Gastrocnemius medialis (tissue), 4 donors: ENCODE data around the gene CHST3. TPM values are rescaled to one million over a fixed set of nuclear protein-coding genes. Genes with fewer than 3 reads are reported as not detected.
A peak's percentile ranks its signal among the peaks of the same experiment; 100 is the strongest.

Experiments used
- ATAC-seq, 2 donors: fragments of 150-250 bp; one replicate each; pipeline ENCODE4 v1.9.1; 2016
- DNase-seq, 2 donors: peaks; one replicate each; pipeline ENCODE4 v3.0.0-alpha.2; 2019
- H3K27ac ChIP-seq, 4 donors: fragments of 200-600 bp; sonication (generic); 1 replicate in 1 of 4; 2 replicates in 3 of 4; pipeline ENCODE4 v1.5.1; 2016 to 2018; ENCODE audit warnings: mild to moderate bottlenecking in 2 of 4, moderate library complexity in 1 of 4
- H3K27me3 ChIP-seq, 3 donors: fragments of 200-600 bp; sonication (generic) in 2 of 3; 1 replicate in 1 of 3; 2 replicates in 2 of 3; pipeline versions ENCODE4 v1.5.1 to v1.6.0; 2016 to 2019; ENCODE audit warnings: mild to moderate bottlenecking in 1 of 3, moderate library complexity in 1 of 3
- H3K36me3 ChIP-seq, 2 donors: fragments of 200-600 bp; sonication (generic) in 1 of 2; one replicate each; pipeline ENCODE4 v1.5.1; 2017 to 2018
- H3K4me1 ChIP-seq, 2 donors: fragments of 200-600 bp; sonication (generic) in 1 of 2; one replicate each; pipeline ENCODE4 v1.5.1; 2016 to 2017; ENCODE audit warnings: mild to moderate bottlenecking in 2 of 2
- H3K4me3 ChIP-seq, 4 donors: fragments of 200-600 bp; sonication (generic) in 3 of 4; 1 replicate in 1 of 4; 2 replicates in 3 of 4; pipeline ENCODE4 v1.5.1; 2016 to 2019; ENCODE audit warnings: mild to moderate bottlenecking in 2 of 4
- H3K9me3 ChIP-seq, 3 donors: fragments of 200-600 bp; sonication (generic) in 2 of 3; 1 replicate in 1 of 3; 2 replicates in 2 of 3; pipeline ENCODE4 v1.5.1; 2016 to 2019
- POLR2A ChIP-seq, 2 donors: fragments of 450-650 bp; IDR thresholded peaks; one replicate each; pipeline ENCODE4 v1.6.1; 2017; ENCODE audit warnings: antibody characterized with exemption in 2 of 2, mild to moderate bottlenecking in 2 of 2, moderate library complexity in 2 of 2
- in situ Hi-C, 4 donors: fragments of 200-750 bp; cut with MboI; loops; one replicate each; pipeline versions ENCODE4 v1.15.0 to v1.8.0; 2017; ENCODE audit warnings: low sequenced_read_pairs in 4 of 4
- intact Hi-C: fragments of 100-400 bp; cut with DNase I; formaldehyde crosslinking; loops from one replicate; pipeline ENCODE4 v1.15.1; 2023; ENCODE audit warnings: low total_unique reads
- total RNA-seq, 4 donors: library from RNA; depleted of rRNA; stranded (reverse); fragments of >200 nt; gene quantifications; one replicate each; pipeline versions ENCODE4 v1.1.0 to v1.2.3, GENCODE V29; 2016
- TF ChIP-seq, protein P1 (sequence below), 5 experiments: fragments of 450-650 bp in 3 of 5; fragments of 200-600 bp in 2 of 5; sonication (generic) in 2 of 5; IDR thresholded peaks in 4 of 5; conservative IDR thresholded peaks in 1 of 5; 1 replicate in 4 of 5; 2 replicates in 1 of 5; pipeline ENCODE4 v1.5.1; 2016 to 2019; ENCODE audit warnings: antibody characterized with exemption in 5 of 5, mild to moderate bottlenecking in 3 of 5, moderate library complexity in 3 of 5

CHST3 gene
- total RNA-seq, 4 donors from 2014 or later = 11.5 to 31.6 (median 16.3) TPM

DNA sequence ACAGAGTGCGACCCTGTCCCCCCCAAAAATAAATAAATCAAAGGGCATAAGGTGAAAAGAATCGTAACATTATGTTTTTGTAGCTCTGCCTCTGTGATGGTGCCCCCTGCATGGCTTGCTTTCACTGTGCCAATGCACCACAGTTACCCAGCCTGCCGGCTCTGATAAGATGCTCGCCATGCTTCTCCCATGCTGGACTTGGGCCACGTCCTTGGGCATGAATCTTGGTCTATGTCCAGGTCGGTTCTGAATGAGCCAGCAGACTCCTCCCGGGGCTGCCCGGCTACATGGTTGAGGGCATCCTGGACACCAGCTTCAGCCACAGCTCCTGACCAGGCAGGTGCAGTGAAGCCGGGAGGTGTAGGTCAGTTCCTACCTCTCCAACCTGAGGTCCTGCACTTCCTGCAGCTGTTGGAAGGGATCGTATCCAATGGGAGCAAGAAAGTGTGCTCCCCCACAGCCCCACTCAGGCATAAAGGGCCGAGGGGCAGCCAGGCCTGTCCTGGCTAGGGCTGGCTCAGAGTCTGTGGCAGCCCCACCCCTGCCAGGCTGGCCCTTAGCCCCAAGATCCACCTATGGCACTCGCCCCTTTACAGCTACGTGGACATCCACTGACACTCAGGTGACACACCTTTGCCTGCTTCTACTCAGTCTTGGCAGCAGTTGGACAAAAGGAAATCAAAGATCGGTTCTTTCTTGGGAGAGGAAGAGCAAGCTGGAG is 34.1 kb downstream of the CHST3 start:
- Histone ChIP-seq H3K4me1 (peaks cover 69 to 73% of the 10 kb centered on the region in 2 donors), H3K27ac (peak overlapping the region; percentile 69 to 86 (median 82)), H3K4me3 (no peak overlapping the region), H3K9me3 (no peaks in the 10 kb centered on the region), H3K36me3 (no peaks in the 10 kb centered on the region), H3K27me3 (no peaks in the 10 kb centered on the region)
- intact Hi-C loops (no loop called here), in situ Hi-C loops (no loop called here)
- DNase-seq = peak in 1 of 2 donors; percentile 53
- peak in 1 of 2 donors; percentile 21 for ATAC-seq
- TF ChIP-seq, protein P1, sequence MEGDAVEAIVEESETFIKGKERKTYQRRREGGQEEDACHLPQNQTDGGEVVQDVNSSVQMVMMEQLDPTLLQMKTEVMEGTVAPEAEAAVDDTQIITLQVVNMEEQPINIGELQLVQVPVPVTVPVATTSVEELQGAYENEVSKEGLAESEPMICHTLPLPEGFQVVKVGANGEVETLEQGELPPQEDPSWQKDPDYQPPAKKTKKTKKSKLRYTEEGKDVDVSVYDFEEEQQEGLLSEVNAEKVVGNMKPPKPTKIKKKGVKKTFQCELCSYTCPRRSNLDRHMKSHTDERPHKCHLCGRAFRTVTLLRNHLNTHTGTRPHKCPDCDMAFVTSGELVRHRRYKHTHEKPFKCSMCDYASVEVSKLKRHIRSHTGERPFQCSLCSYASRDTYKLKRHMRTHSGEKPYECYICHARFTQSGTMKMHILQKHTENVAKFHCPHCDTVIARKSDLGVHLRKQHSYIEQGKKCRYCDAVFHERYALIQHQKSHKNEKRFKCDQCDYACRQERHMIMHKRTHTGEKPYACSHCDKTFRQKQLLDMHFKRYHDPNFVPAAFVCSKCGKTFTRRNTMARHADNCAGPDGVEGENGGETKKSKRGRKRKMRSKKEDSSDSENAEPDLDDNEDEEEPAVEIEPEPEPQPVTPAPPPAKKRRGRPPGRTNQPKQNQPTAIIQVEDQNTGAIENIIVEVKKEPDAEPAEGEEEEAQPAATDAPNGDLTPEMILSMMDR (IDR thresholded peaks at IDR 0.05 in 4 of 5, conservative IDR thresholded peaks at IDR 0.05 in 1 of 5) = no peak
- no peak for TF ChIP-seq POLR2A (IDR thresholded peaks at IDR 0.05)

DNA sequence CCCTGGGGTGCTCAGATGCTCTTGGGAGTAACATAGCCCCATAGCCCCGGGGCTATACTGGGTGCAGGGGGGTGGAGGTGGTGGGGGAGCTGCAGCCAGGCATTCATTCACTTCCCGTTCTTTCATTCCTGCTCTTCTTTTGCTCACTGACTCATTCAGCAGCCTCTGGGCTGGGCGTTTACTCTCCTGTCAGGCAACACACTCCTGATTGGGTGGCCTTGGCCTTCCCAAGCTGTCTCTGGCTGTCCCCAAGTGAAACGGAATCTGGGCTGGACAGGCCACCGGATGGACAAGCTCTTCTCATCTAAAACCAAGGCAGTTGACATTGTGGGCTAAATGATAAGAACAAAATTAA is 34.6 kb downstream of the CHST3 start:
- H3K36me3 ChIP-seq = no peaks in the 10 kb centered on the region
- in situ Hi-C loops (no loop called here), intact Hi-C loops (no loop called here)
- peak; percentile 85 to 86 for DNase-seq
- ATAC-seq = peak; percentile 87 to 88
- TF ChIP-seq, protein P1 (IDR thresholded peaks at IDR 0.05 in 4 of 5, conservative IDR thresholded peaks at IDR 0.05 in 1 of 5) = no peak
- no peak for TF ChIP-seq POLR2A (IDR thresholded peaks at IDR 0.05)
- H3K27ac ChIP-seq = peak overlapping the region; percentile 69 to 86 (median 82)
- H3K4me3 ChIP-seq = no peak overlapping the region
- peaks cover 69 to 72% of the 10 kb centered on the region in 2 donors for H3K4me1 ChIP-seq
- no peaks in the 10 kb centered on the region for H3K9me3 ChIP-seq
- H3K27me3 ChIP-seq = no peaks in the 10 kb centered on the region

DNA sequence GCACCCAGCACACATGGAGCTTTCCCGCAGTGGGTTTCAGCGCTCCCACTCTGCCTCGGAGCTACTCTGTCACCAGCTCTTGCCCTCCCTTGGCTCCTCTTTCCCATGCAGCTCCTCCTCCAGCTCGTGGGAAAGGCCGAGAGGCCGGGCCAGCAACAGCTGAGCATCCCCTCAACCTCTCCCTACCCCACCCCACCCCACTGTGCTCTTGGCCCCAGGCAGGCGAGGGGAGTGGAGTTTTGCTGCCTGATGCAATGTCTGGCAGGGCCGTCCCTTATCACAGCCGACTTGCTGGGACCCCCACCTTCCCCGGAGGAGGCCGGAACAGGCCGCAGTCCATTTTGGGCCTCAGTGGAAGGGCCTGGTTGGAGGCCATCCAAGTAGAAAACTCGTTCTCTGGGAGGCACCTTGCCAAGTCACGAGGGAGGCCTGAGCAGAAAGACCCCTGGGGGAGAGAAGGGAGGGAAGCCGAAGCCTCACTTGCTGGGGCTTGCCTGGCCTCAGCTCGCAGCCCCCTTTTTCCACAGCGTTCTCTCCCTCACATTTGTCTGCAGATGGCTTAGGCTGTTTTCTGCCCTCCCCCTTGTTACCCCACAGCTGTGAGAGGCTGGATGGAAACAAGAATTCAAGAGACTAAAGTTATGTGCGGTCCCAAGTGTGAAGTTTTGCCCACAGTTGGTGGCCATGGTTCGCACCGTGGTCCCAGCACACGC is 35.3 kb downstream of the CHST3 start:
- intact Hi-C loops = no loop called here

DNA sequence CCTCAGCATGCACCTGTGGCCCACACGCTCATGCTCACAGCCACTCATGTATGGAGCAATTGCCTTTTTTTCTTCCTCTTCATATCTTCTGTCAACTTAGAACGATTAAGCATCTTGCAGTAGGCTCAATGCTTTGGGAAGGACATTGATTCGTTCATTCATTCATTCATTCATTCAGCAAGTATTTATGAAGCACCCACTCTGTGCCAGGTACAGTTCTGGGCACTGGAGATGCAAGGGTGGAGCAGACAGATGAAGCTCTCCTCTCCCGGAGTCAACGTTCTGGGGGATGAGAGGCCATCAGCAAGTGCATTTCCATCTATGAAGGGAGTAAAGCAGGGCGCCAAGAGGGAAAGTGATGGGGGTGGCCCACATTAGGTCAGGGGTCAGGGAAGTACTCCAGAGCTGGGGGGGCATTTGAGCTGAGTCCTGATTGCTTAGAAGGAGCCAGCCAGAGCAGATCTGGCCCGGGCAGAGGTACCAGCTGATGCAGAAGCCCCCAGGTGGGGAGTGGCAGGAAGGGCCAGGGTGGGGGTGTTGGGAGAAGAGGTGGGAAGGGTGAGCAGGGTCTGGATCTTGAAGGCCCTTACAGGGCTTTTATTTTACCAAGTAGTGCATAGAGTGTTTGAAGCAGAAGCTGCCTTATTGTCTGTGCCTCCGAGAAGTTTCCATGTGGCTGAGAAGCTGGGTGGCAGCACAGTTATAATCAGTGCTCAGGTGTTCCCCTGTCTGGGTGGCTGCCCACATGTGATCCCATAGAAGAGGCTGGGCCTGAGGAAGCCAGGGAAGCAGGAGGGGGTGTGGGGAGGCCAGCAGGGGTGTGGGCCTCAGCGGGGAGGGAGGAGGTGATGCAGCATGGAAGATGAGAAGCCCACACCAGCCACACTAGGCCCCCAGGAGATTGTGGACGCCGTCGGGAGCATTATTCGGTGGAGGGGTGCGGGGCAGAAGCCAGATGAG is 36.2 kb downstream of the CHST3 start:
- no peaks in the 10 kb centered on the region for H3K27me3 ChIP-seq
- H3K4me3 ChIP-seq = no peak overlapping the region
- H3K36me3 ChIP-seq = no peaks in the 10 kb centered on the region
- peak overlapping the region; percentile 69 to 86 (median 82) for H3K27ac ChIP-seq
- in situ Hi-C loops = no loop called here
- ATAC-seq (no peak), DNase-seq (no peak)
- no peaks in the 10 kb centered on the region for H3K9me3 ChIP-seq
- no peak for TF ChIP-seq POLR2A (IDR thresholded peaks at IDR 0.05)
- TF ChIP-seq, protein P1 (IDR thresholded peaks at IDR 0.05 in 4 of 5, conservative IDR thresholded peaks at IDR 0.05 in 1 of 5) = no peak
- H3K4me1 ChIP-seq = peaks cover 56 to 58% of the 10 kb centered on the region in 2 donors
- intact Hi-C loops = no loop called here

More for the DNA sequence above, 35.3 kb downstream of the CHST3 start:
- Histone ChIP-seq H3K4me3 (no peak overlapping the region), H3K9me3 (no peaks in the 10 kb centered on the region), H3K36me3 (no peaks in the 10 kb centered on the region), H3K27ac (peak overlapping the region; percentile 69 to 86 (median 82)), H3K4me1 (peaks cover 63 to 66% of the 10 kb centered on the region in 2 donors), H3K27me3 (no peaks in the 10 kb centered on the region)
- DNase-seq (peak in 1 of 2 donors; percentile 54), ATAC-seq (peak; percentile 15 to 35)
- in situ Hi-C loops = no loop called here
- no peak for TF ChIP-seq POLR2A (IDR thresholded peaks at IDR 0.05)
- TF ChIP-seq, protein P1 (IDR thresholded peaks at IDR 0.05 in 4 of 5, conservative IDR thresholded peaks at IDR 0.05 in 1 of 5) = no peak
